DMS153 (cell line): Measurements from ENCODE around the gene TTC23.
"Not testable (repeated sequence)": the region's sequence is repeated elsewhere in the genome, so short reads cannot be mapped to it uniquely, and the experiment has no call there.

ENCODE experiments used
- DNase-seq: peaks from one replicate; lab custom pipeline; 2025; lab: John Stamatoyannopoulos, UW

TTC23 gene

GRCh38 chr15:99120050-99120777 is 129.2 kb downstream of the TTC23 start:
- DNase-seq: no peak

- DNase-seq: no peak
Measured at GRCh38 chr15:99118801-99119546, 130.4 kb downstream of the TTC23 start.

- no peak for DNase-seq
Measured at GRCh38 chr15:99118258-99118632, 131.1 kb downstream of the TTC23 start.

- DNase-seq: no peak
Measured at GRCh38 chr15:99117563-99118257, 131.7 kb downstream of the TTC23 start.

- no peak for DNase-seq
Measured at GRCh38 chr15:99117111-99117510, 132.3 kb downstream of the TTC23 start.

- no peak for DNase-seq
Measured at GRCh38 chr15:99115300-99116215, 133.8 kb downstream of the TTC23 start.

- no peak for DNase-seq
Measured at GRCh38 chr15:99114511-99115299, 134.7 kb downstream of the TTC23 start.

GRCh38 chr15:99113547-99114271 is 135.7 kb downstream of the TTC23 start:
- no peak for DNase-seq

GRCh38 chr15:99111641-99112040 is 137.7 kb downstream of the TTC23 start:
- DNase-seq: not testable (repeated sequence)

- DNase-seq: no peak
Measured at GRCh38 chr15:99110581-99111320, 138.6 kb downstream of the TTC23 start.

- no peak for DNase-seq
Measured at GRCh38 chr15:99110093-99110492, 139.3 kb downstream of the TTC23 start.

GRCh38 chr15:99109555-99110021 is 139.8 kb downstream of the TTC23 start:
- DNase-seq: no peak

GRCh38 chr15:99108993-99109392 is 140.4 kb downstream of the TTC23 start:
- DNase-seq: no peak

- DNase-seq: no peak
Measured at GRCh38 chr15:99106417-99107220, 142.8 kb downstream of the TTC23 start.

- DNase-seq: no peak
Measured at GRCh38 chr15:99105514-99106341, 143.7 kb downstream of the TTC23 start.

GRCh38 chr15:99104788-99105513 is 144.4 kb downstream of the TTC23 start, which contains the start of gene SYNM:
SYNM (plus strand) TSS chr15:99105080; CDS start chr15:99105200, 120 bp downstream.
- peak; percentile 66 for DNase-seq

- no peak for DNase-seq
Measured at GRCh38 chr15:99103279-99103678, 146.1 kb downstream of the TTC23 start.
